Measurements from ENCODE around the gene TRMO. TPM values are rescaled to one million over a fixed set of nuclear protein-coding genes. Genes with fewer than 3 reads are reported as not detected.

TRMO gene
- total RNA-seq, 2 experiments from 2014 or later, result 14.9 to 15.4 TPM

- H3K9me3 Mint-ChIP-seq (ENCODE audit: low read depth), result peaks cover 9% of the 10 kb centered on the region
- H3K27me3 Mint-ChIP-seq, result no peaks in the 10 kb centered on the region
- H3K27ac Mint-ChIP-seq, result no peak overlapping the region
- CTCF ChIA-PET, result interaction anchor here (1.0 to 6.7 kb wide), 5 partner anchors 10 to 62 kb away, joined by 3 to 134 read pairs (median 5); partner anchors contain the start of gene TRMO
- H3K36me3 Mint-ChIP-seq, result peaks cover 9% of the 10 kb centered on the region
- no peak overlapping the region for H3K4me3 Mint-ChIP-seq
- ATAC-seq, result no peak
- no peak for DNase-seq
- H3K4me1 Mint-ChIP-seq, result no peaks in the 10 kb centered on the region
These were observed 29.9 kb downstream of the TRMO start for GRCh38 chr9:97892421-97892820.

- Mint-ChIP-seq H3K36me3 (peaks cover 9% of the 10 kb centered on the region), H3K9me3 (ENCODE audit: low read depth) (peaks cover 9% of the 10 kb centered on the region)
These were observed 30.6 kb downstream of the TRMO start for GRCh38 chr9:97891736-97892135.

GRCh38 chr9:97889941-97890887 is 32.1 kb downstream of the TRMO start:
- H3K27me3 Mint-ChIP-seq, result no peaks in the 10 kb centered on the region
- H3K9me3 Mint-ChIP-seq (ENCODE audit: low read depth), result peaks cover 9% of the 10 kb centered on the region
- H3K4me1 Mint-ChIP-seq, result no peaks in the 10 kb centered on the region
- CTCF ChIA-PET, result interaction anchor here (0.7 to 6.7 kb wide), 25 partner anchors 10 to 373 kb away, joined by 3 to 134 read pairs (median 4); partner anchors contain the start of genes ANP32B, TBC1D2, TRMO and XPA
- DNase-seq (peak; percentile 71), ATAC-seq (peak; percentile 65)
- H3K27ac Mint-ChIP-seq, result no peak overlapping the region
- H3K4me3 Mint-ChIP-seq, result no peak overlapping the region
- H3K36me3 Mint-ChIP-seq, result peaks cover 9% of the 10 kb centered on the region

More at GRCh38 chr9:97891736-97892135, 30.6 kb downstream of the TRMO start:
- ATAC-seq (no peak), DNase-seq (no peak)
- CTCF ChIA-PET, result interaction anchor here (1.1 to 6.7 kb wide), 4 partner anchors 11 to 91 kb away, joined by 3 to 134 read pairs (median 22); partner anchors contain the start of genes ANP32B and TRMO
- no peaks in the 10 kb centered on the region for H3K4me1 Mint-ChIP-seq
- H3K27ac Mint-ChIP-seq, result no peak overlapping the region
- H3K27me3 Mint-ChIP-seq, result no peaks in the 10 kb centered on the region
- H3K4me3 Mint-ChIP-seq, result no peak overlapping the region

- DNase-seq (no peak), ATAC-seq (no peak)
- no peaks in the 10 kb centered on the region for H3K9me3 Mint-ChIP-seq (ENCODE audit: low read depth)
- H3K27me3 Mint-ChIP-seq, result peaks cover 7% of the 10 kb centered on the region
- no peaks in the 10 kb centered on the region for H3K4me1 Mint-ChIP-seq
- no peak overlapping the region for H3K27ac Mint-ChIP-seq
- CTCF ChIA-PET, result interaction anchor here (0.6 to 1.0 kb wide), 3 partner anchors 10 to 22 kb away, joined by 3 to 5 read pairs (median 3); no protein-coding TSS in a partner anchor
- no peaks in the 10 kb centered on the region for H3K36me3 Mint-ChIP-seq
- no peak overlapping the region for H3K4me3 Mint-ChIP-seq
These were observed 42.0 kb downstream of the TRMO start for GRCh38 chr9:97880336-97880735.

- DNase-seq, result no peak
- CTCF ChIA-PET, result interaction anchor here (1.0 kb wide), 1 partner anchor 26 kb away, joined by 3 read pairs; no protein-coding TSS in a partner anchor
- peaks cover 10% of the 10 kb centered on the region for H3K27me3 Mint-ChIP-seq
These were observed 46.2 kb downstream of the TRMO start for GRCh38 chr9:97876061-97876460.

GRCh38 chr9:97875111-97875510 is 47.2 kb downstream of the TRMO start:
- CTCF ChIA-PET, result interaction anchor here (2.1 kb wide), 1 partner anchor 15 kb away, joined by 8 read pairs; no protein-coding TSS in a partner anchor
- H3K27me3 Mint-ChIP-seq, result peaks cover 15% of the 10 kb centered on the region
- no peaks in the 10 kb centered on the region for H3K9me3 Mint-ChIP-seq (ENCODE audit: low read depth)
- no peak for ATAC-seq
- no peak for DNase-seq
- no peak overlapping the region for H3K4me3 Mint-ChIP-seq
- H3K4me1 Mint-ChIP-seq, result no peaks in the 10 kb centered on the region
- H3K27ac Mint-ChIP-seq, result no peak overlapping the region
- no peaks in the 10 kb centered on the region for H3K36me3 Mint-ChIP-seq

More at GRCh38 chr9:97876061-97876460, 46.2 kb downstream of the TRMO start:
- no peak for ATAC-seq
- Mint-ChIP-seq H3K27ac (no peak overlapping the region), H3K4me1 (no peaks in the 10 kb centered on the region), H3K9me3 (ENCODE audit: low read depth) (no peaks in the 10 kb centered on the region), H3K36me3 (no peaks in the 10 kb centered on the region), H3K4me3 (no peak overlapping the region)

- peaks cover 15% of the 10 kb centered on the region for H3K27me3 Mint-ChIP-seq
- no peaks in the 10 kb centered on the region for H3K4me1 Mint-ChIP-seq
- H3K4me3 Mint-ChIP-seq, result no peak overlapping the region
- no peak overlapping the region for H3K27ac Mint-ChIP-seq
- ATAC-seq (no peak), DNase-seq (no peak)
- CTCF ChIA-PET, result interaction anchor here (2.1 kb wide), 1 partner anchor 16 kb away, joined by 8 read pairs; no protein-coding TSS in a partner anchor
- H3K36me3 Mint-ChIP-seq, result no peaks in the 10 kb centered on the region
- H3K9me3 Mint-ChIP-seq (ENCODE audit: low read depth), result no peaks in the 10 kb centered on the region
These were observed 47.7 kb downstream of the TRMO start for GRCh38 chr9:97874624-97875023.

- H3K27me3 Mint-ChIP-seq, result peaks cover 21% of the 10 kb centered on the region
- H3K27ac Mint-ChIP-seq, result no peak overlapping the region
- no peaks in the 10 kb centered on the region for H3K9me3 Mint-ChIP-seq (ENCODE audit: low read depth)
- no peaks in the 10 kb centered on the region for H3K4me1 Mint-ChIP-seq
- ATAC-seq (no peak), DNase-seq (no peak)
- no peak overlapping the region for H3K4me3 Mint-ChIP-seq
- no peaks in the 10 kb centered on the region for H3K36me3 Mint-ChIP-seq
- CTCF ChIA-PET, result interaction anchor here (2.1 kb wide), 1 partner anchor 16 kb away, joined by 8 read pairs; no protein-coding TSS in a partner anchor
These were observed 48.4 kb downstream of the TRMO start for GRCh38 chr9:97873882-97874281.

GRCh38 chr9:97873425-97873824 is 48.9 kb downstream of the TRMO start:
- no peaks in the 10 kb centered on the region for H3K4me1 Mint-ChIP-seq
- H3K4me3 Mint-ChIP-seq, result no peak overlapping the region
- CTCF ChIA-PET, result interaction anchor here (2.1 kb wide), 1 partner anchor 17 kb away, joined by 8 read pairs; no protein-coding TSS in a partner anchor
- no peak overlapping the region for H3K27ac Mint-ChIP-seq
- H3K9me3 Mint-ChIP-seq (ENCODE audit: low read depth), result no peaks in the 10 kb centered on the region
- DNase-seq (no peak), ATAC-seq (no peak)
- H3K36me3 Mint-ChIP-seq, result no peaks in the 10 kb centered on the region
- peaks cover 22% of the 10 kb centered on the region for H3K27me3 Mint-ChIP-seq

GRCh38 chr9:97868859-97869258 is 53.4 kb downstream of the TRMO start:
- H3K27ac Mint-ChIP-seq, result no peak overlapping the region
- ATAC-seq (no peak), DNase-seq (no peak)
- peaks cover 11% of the 10 kb centered on the region for H3K9me3 Mint-ChIP-seq (ENCODE audit: low read depth)
- peaks cover 49% of the 10 kb centered on the region for H3K27me3 Mint-ChIP-seq
- CTCF ChIA-PET, result no interaction called here
- H3K4me1 Mint-ChIP-seq, result no peaks in the 10 kb centered on the region
- peaks cover 3% of the 10 kb centered on the region for H3K36me3 Mint-ChIP-seq
- H3K4me3 Mint-ChIP-seq, result no peak overlapping the region

- Mint-ChIP-seq H3K4me3 (no peak overlapping the region), H3K36me3 (peaks cover 3% of the 10 kb centered on the region), H3K9me3 (ENCODE audit: low read depth) (peaks cover 11% of the 10 kb centered on the region), H3K4me1 (no peaks in the 10 kb centered on the region), H3K27ac (no peak overlapping the region), H3K27me3 (peaks cover 61% of the 10 kb centered on the region)
- DNase-seq (no peak), ATAC-seq (no peak)
- CTCF ChIA-PET, result interaction anchor here (0.9 kb wide), 1 partner anchor 23 kb away, joined by 3 read pairs; no protein-coding TSS in a partner anchor
These were observed 55.5 kb downstream of the TRMO start for GRCh38 chr9:97866848-97867247.

GRCh38 chr9:97866300-97866699 is 56.0 kb downstream of the TRMO start:
- no peak overlapping the region for H3K4me3 Mint-ChIP-seq
- peaks cover 3% of the 10 kb centered on the region for H3K36me3 Mint-ChIP-seq
- ATAC-seq, result no peak
- peaks cover 11% of the 10 kb centered on the region for H3K9me3 Mint-ChIP-seq (ENCODE audit: low read depth)
- CTCF ChIA-PET, result no interaction called here
- H3K27me3 Mint-ChIP-seq, result peaks cover 63% of the 10 kb centered on the region
- no peak for DNase-seq
- no peak overlapping the region for H3K27ac Mint-ChIP-seq
- no peaks in the 10 kb centered on the region for H3K4me1 Mint-ChIP-seq

GRCh38 chr9:97864396-97864795 is 57.9 kb downstream of the TRMO start:
- CTCF ChIA-PET, result interaction anchor here (3.2 kb wide), 1 partner anchor 37 kb away, joined by 11 read pairs; no protein-coding TSS in a partner anchor
- H3K27ac Mint-ChIP-seq, result no peak overlapping the region
- peaks cover 3% of the 10 kb centered on the region for H3K36me3 Mint-ChIP-seq
- H3K27me3 Mint-ChIP-seq, result peaks cover 72% of the 10 kb centered on the region
- H3K4me3 Mint-ChIP-seq, result no peak overlapping the region
- peaks cover 11% of the 10 kb centered on the region for H3K9me3 Mint-ChIP-seq (ENCODE audit: low read depth)
- DNase-seq (no peak), ATAC-seq (no peak)
- H3K4me1 Mint-ChIP-seq, result no peaks in the 10 kb centered on the region

Data from activated CD8-positive, alpha-beta memory T cell treated with anti-CD3 and anti-CD28 coated beads, Interleukin-2, amount 10 ng/mL, durations not matched to agents 7 days and 5 days (primary cell).